HG03064 (cell line): ENCODE results near the gene MMS19.

ENCODE experiments used
- ATAC-seq: cut with Tn5 transposase; IDR thresholded peaks from one replicate; pipeline ENCODE4 v1.9.1; 2021; ENCODE audit warnings: low read depth; ENCODE audit not compliant: unreplicated experiment

MMS19 gene, protein sequence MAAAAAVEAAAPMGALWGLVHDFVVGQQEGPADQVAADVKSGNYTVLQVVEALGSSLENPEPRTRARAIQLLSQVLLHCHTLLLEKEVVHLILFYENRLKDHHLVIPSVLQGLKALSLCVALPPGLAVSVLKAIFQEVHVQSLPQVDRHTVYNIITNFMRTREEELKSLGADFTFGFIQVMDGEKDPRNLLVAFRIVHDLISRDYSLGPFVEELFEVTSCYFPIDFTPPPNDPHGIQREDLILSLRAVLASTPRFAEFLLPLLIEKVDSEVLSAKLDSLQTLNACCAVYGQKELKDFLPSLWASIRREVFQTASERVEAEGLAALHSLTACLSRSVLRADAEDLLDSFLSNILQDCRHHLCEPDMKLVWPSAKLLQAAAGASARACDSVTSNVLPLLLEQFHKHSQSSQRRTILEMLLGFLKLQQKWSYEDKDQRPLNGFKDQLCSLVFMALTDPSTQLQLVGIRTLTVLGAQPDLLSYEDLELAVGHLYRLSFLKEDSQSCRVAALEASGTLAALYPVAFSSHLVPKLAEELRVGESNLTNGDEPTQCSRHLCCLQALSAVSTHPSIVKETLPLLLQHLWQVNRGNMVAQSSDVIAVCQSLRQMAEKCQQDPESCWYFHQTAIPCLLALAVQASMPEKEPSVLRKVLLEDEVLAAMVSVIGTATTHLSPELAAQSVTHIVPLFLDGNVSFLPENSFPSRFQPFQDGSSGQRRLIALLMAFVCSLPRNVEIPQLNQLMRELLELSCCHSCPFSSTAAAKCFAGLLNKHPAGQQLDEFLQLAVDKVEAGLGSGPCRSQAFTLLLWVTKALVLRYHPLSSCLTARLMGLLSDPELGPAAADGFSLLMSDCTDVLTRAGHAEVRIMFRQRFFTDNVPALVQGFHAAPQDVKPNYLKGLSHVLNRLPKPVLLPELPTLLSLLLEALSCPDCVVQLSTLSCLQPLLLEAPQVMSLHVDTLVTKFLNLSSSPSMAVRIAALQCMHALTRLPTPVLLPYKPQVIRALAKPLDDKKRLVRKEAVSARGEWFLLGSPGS

GRCh38 chr10:97498076-97498840 is at the start of gene MMS19:
Gene MMS19, minus strand, starts transcription at chr10:97498422. Its CDS starts 38 bp downstream, at chr10:97498384.
- peak; percentile 90 for ATAC-seq

- ATAC-seq, result no peak
Observed at GRCh38 chr10:97547962-97548361, 49.7 kb upstream of the MMS19 start.

DNA sequence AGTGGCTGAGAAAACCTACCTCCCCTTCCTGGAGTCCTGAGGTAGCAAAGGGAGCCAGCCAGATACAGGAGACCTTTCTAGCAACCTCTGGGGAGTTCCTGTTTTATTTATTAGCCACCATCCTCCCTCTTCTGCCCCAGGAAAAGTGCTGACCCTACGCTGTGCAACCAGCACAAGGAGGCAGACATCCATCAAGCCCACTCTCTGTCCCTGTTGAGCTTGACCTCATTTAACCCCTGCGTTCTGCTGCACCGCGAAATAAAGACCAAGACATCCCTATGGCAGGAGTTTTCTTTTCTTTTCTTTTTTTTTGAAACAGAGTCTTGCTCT is 49.0 kb upstream of the MMS19 start:
- ATAC-seq, result no peak

DNA sequence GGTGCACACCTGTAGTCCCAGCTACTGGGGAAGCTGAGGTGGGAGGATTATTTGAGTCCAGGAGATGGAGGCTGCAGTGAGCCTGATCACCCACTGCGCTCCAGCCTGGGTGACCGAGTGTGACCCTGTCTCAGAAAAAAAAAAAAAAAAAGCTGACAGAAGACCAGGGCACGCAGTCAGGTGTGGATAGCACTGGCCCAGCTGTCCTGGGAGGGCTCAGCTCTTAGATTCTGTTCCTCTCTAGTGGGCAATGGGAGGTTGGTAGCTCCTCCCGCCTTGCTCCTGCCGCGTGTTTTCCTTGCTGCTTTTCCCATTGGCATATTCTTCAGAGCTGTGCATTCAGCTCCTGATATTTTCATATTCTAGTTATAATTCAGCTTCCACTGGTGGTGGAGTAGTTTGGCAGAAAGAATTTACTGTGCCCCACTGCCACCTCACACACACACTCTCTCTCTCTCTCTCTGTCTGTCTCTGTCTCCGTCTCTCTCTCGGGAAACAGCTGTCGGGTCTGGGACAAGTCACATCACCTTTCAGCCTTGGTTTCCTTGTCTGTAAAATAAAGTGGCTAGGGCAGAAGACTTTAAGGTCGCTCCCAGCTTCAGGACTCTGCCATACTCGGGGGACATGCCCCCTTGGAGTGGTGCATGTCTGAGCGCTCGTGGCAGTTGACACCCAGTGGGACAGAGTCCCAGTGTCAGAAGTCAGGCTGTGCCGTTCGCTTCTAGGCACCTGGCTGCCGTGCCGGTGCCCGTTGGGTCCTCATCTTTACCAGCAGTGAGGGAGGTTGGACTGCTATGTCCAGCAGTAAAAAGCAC is 48.4 kb upstream of the MMS19 start:
- ATAC-seq, result no peak

- no peak for ATAC-seq
Observed at GRCh38 chr10:97543025-97543546, 44.9 kb upstream of the MMS19 start.

- no peak for ATAC-seq
Observed at GRCh38 chr10:97542169-97543024, 44.2 kb upstream of the MMS19 start.

DNA sequence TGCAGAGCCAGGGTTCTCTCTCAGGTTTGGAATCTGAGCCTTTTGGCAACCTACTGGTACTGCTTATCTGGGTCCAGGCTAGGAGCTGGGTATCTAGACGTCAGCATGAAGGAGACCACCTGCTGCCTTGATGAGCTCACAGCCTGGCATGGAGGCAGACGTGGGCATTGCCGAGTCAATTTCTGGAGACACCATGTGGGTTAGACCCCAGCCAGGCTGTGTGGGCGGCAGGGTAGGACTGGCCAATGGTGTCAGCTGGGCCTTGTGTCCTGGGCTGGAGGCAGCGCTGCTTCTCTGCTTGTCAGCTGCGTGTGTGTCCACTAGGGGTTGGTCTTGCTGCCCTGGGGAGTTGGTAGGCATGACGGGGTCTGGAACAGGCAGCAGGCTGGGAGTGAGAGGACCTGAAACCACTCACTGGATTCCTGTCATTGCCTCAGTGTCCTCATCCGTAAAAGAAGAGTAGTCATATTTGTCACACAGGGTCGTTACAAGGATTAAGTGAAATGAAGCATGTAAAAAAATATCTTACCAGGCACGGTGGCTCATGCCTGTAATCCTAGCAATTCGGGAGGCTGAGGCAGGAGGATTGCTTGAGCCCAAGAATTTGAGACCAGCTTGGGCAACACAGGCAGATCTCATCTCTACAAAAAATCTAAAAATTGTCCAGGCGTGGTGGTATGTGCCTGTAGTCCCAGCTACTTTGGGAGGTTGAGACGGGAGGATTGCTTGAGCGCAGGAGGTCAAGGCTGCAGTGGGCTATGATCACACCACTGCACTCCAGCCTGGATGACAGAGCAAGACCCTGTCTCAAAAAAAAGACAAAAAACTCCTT is 42.7 kb upstream of the MMS19 start:
- no peak for ATAC-seq

DNA sequence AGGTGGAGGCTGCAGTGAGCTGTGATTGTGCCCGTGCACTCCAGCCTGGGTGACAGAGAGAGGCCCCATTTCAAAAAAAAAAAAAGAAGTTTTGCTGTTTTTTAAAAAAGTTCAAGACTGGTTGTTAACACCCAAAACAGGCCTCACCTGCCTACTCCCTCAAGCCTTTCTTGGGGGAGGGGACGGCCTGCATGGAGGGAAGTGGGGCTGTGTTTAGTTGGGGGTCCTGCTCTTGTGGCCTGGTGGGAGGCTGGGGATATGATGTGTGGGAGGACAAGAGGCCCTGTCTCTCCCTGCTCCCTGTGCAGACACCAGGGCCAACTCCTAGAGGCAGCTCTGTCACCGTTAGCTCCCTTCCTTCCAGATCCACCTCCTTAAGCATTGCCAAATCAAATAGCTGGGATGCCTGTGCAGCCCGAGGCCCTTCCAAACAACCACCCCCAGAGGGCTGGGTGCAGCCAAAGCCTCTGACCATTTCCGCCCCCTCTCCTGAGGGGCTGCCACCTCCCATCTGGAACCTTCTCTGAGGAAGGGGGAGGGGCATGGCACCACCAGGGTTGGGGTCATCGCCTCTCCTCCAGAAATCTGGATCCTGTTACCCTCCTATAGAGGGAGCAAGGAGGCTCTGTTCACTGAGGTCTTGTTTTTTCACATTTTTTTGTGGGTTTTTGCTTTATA is 41.4 kb upstream of the MMS19 start:
- no peak for ATAC-seq

GRCh38 chr10:97538839-97539238 is 40.6 kb upstream of the MMS19 start:
- no peak for ATAC-seq

- no peak for ATAC-seq
Observed at GRCh38 chr10:97538411-97538810, 40.2 kb upstream of the MMS19 start.

DNA sequence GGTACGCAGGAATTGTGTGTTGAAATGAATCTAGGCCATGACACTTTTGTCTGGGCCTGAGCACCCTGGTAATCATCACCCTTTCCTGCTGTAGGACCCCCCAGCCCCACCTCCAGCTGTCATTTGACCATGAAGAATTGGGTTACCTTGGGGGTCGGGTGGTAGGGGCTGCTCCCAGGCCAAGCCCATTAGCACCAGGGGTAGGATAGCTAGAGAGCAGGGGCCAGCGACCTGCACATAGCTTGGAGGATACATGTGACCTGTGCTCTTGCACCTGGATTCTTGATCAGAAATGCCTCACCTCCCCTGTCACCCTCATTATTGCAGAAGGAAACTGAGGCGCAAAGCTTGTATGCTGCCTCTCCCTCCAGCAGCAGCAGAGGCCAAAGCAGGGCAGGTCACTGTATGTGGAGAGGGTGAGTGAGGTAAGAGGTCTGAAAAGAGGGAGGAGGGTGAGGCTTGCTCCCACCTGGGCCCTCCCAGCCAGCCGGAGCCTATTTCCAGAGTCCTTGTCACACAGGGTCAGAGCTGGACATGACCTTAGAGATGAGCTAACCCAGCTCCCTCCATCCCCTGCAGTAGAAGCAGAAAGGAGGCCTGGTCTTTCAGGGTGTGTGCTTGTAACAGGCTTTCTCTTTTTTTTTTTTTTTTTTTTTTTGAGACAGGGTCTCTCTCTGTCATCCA is 39.1 kb upstream of the MMS19 start:
- no peak for ATAC-seq

GRCh38 chr10:97534746-97535367 is 36.6 kb upstream of the MMS19 start:
- ATAC-seq, result no peak

- ATAC-seq, result no peak
Observed at GRCh38 chr10:97533888-97534287, 35.7 kb upstream of the MMS19 start.

GRCh38 chr10:97532935-97533671 is 34.9 kb upstream of the MMS19 start:
- no peak for ATAC-seq

- ATAC-seq, result no peak
Observed at GRCh38 chr10:97531401-97531986, 33.3 kb upstream of the MMS19 start.
